Mesendoderm (in vitro differentiated cells): ENCODE measurements around the gene XXYLT1.

Source experiments
- DNase-seq: peaks from one replicate; pipeline ENCODE4 v3.0.0; 2013
- H2AK5ac ChIP-seq: 2 replicates; pipeline ENCODE4 v1.6.1; 2013; ENCODE audit warnings: low read length, inconsistent platforms
- H2BK120ac ChIP-seq: 2 replicates; pipeline ENCODE4 v1.6.1; 2013; ENCODE audit warnings: low read depth, mild to moderate bottlenecking, low read length, moderate library complexity, mixed read lengths
- H2BK15ac ChIP-seq: replicated peaks from 2 replicates; pipeline ENCODE4 v1.6.1; 2013; ENCODE audit warnings: low read depth, mild to moderate bottlenecking, moderate library complexity
- H2BK5ac ChIP-seq: 2 replicates; pipeline ENCODE4 v1.6.1; 2013; ENCODE audit warnings: low read length, inconsistent platforms
- H3K18ac ChIP-seq: 2 replicates; pipeline ENCODE4 v1.6.1; 2013; ENCODE audit warnings: mild to moderate bottlenecking, low read length, mixed read lengths
- H3K23ac ChIP-seq: one replicate; pipeline ENCODE4 v1.6.1; 2013; ENCODE audit warnings: low read length
- H3K27ac ChIP-seq: 2 replicates; pipeline ENCODE4 v1.5.1; 2013; ENCODE audit warnings: low read depth, mild to moderate bottlenecking, inconsistent platforms, low read length, moderate library complexity
- H3K27me3 ChIP-seq: 2 replicates; pipeline ENCODE4 v1.6.1; 2013; ENCODE audit warnings: low read length, control low read depth, mild to moderate bottlenecking, inconsistent platforms; ENCODE audit not compliant: insufficient read depth, poor library complexity
- H3K36me3 ChIP-seq: 2 replicates; pipeline ENCODE4 v1.6.1; 2013; ENCODE audit warnings: low read length, inconsistent platforms; ENCODE audit not compliant: control insufficient read depth, insufficient read depth
- H3K4ac ChIP-seq: one replicate; pipeline ENCODE4 v1.6.1; 2013; ENCODE audit warnings: low read depth, mild to moderate bottlenecking, low read length, moderate library complexity
- H3K4me1 ChIP-seq: 2 replicates; pipeline ENCODE4 v1.6.1; 2013; ENCODE audit warnings: low read depth, low read length, inconsistent platforms; ENCODE audit not compliant: control insufficient read depth
- H3K4me2 ChIP-seq: 2 replicates; pipeline ENCODE4 v1.6.1; 2013; ENCODE audit warnings: low read length
- H3K4me3 ChIP-seq: 2 replicates; pipeline ENCODE4 v1.5.1; 2013; ENCODE audit warnings: mild to moderate bottlenecking, low read length
- H3K56ac ChIP-seq: one replicate; pipeline ENCODE4 v1.6.1; 2013; ENCODE audit warnings: low read length
- H3K79me1 ChIP-seq: 2 replicates; pipeline ENCODE4 v1.6.1; 2013; ENCODE audit warnings: low read length, inconsistent platforms
- H3K79me2 ChIP-seq: 2 replicates; pipeline ENCODE4 v1.6.1; 2013; ENCODE audit warnings: mild to moderate bottlenecking, low read length; ENCODE audit not compliant: control insufficient read depth, insufficient read depth
- H3K9ac ChIP-seq: 2 replicates; pipeline ENCODE4 v1.6.1; 2013; ENCODE audit warnings: low read length, inconsistent platforms
- H4K5ac ChIP-seq: one replicate; pipeline ENCODE4 v1.6.1; 2013; ENCODE audit warnings: low read length
- H4K8ac ChIP-seq: one replicate; pipeline ENCODE4 v1.6.1; 2013; ENCODE audit warnings: low read depth, mild to moderate bottlenecking, control low read depth, low read length, moderate library complexity
- WGBS: extraction: QIAGEN DNeasy Blood & Tissue Kit; methylation state at CpG from one replicate; pipeline ENCODE4 v1.1.7; 2013; ENCODE audit warnings: low lambda C conversion rate, missing lambda C conversion rate; ENCODE audit not compliant: insufficient coverage; ENCODE audit errors: extremely low coverage; 5-methylcytosine and 5-hydroxymethylcytosine counted together

The XXYLT1 gene

DNA sequence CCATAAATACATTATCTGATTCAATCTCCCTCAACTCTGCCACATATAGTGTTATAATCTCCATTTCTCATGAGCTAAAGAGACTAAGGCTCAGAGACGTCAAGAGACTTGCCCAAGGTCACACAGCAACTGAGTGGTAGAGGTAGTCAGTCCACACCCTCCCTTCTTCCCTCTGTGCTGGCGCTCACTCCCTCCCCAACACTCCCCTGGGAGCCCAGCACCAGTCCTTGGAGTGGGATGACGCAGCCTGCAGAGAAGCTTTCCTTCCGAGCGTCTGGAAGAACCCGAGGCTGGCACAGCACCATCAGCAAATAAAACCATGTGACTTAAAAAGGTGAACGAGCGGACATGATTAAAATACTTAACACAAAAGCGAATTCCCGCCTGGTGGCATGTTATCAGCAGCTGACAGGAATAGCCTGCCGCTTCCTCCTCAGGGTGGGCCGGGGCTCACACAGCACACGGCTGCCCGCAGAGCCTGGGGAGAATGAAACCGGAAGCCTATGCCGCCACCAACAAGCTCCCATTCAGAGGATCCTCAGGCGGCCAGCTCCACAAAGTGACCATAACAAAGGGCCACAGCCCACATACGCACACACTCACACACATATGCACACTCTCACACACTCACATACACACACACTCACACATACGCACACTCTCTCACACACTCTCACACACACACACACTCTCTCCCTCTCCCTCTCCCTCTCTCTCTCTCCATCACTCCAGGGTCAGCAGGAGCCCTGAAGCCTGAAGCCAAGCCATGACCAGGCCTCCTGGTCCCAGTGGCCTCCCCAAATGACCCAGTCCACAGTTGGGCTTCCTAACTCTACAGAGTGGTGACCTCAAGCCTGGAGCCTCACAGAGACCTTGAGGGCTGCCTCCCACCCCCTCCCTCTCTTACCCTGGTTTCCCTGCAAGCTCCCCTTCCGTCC, 120.5 kb downstream of the XXYLT1 start:
- Histone ChIP-seq H2BK5ac (peak overlapping the region; percentile 70), H3K56ac (peak overlapping the region; percentile 86), H3K4me1 (peaks cover 24% of the 10 kb centered on the region), H2AK5ac (peak overlapping the region; percentile 57), H3K9ac (peak overlapping the region; percentile 33), H3K27me3 (no peaks in the 10 kb centered on the region), H3K79me1 (peaks cover 9% of the 10 kb centered on the region), H2BK15ac (no peak overlapping the region), H3K4ac (no peak overlapping the region), H3K18ac (peak overlapping the region; percentile 5), H4K8ac (no peak overlapping the region), H3K4me3 (no peak overlapping the region), H3K4me2 (peak overlapping the region; percentile 19), H3K23ac (peak overlapping the region; percentile 7), H3K79me2 (no peaks in the 10 kb centered on the region), H2BK120ac (peak overlapping the region; percentile 8), H3K36me3 (no peaks in the 10 kb centered on the region), H4K5ac (no peak overlapping the region), H3K27ac (peak overlapping the region; percentile 81)
- DNase-seq, result peak; percentile 93
- 100% methylated on average over 1 of the region's 20 CpGs for WGBS

DNA sequence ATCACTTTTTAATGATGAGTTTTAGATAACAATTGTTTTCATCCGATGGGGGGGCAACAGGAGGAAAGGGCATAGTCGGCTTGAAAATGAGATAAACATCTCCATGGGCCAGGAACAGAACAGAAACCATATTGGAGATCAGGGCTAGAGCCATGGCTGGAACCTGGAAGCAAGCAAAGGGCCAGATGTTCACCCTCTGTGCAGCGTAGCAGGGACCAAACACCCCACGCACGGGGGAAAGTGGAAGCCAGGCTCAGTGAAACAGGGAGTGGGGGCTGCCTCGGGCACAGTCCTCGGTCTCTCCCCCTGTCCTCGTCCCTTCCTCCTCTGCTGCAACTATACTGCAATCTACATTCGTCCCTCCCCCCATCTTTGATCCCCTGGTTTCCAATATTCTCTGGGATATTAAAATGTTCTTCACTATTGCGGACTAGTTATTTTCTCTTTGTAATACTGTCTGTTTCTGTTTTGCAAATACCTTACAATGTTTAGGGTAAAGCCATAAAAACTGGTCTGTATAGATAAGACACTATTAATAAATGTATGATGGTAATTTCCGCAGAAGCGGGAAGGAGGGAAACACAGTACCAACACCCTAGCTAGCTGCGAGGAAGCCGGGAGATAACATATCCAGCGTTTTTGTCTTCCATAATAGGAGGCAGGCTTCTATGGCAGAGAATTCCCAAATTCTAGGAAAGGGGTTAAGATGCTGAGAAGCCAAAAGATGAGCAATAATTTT, 121.5 kb downstream of the XXYLT1 start:
- Histone ChIP-seq H3K4me2 (no peak overlapping the region), H3K27me3 (no peaks in the 10 kb centered on the region), H3K27ac (no peak overlapping the region), H4K8ac (no peak overlapping the region), H4K5ac (no peak overlapping the region), H3K9ac (no peak overlapping the region), H2BK120ac (no peak overlapping the region), H3K23ac (no peak overlapping the region), H3K18ac (no peak overlapping the region), H2BK5ac (no peak overlapping the region), H3K79me1 (peaks cover 9% of the 10 kb centered on the region), H3K4me3 (no peak overlapping the region), H3K4me1 (peaks cover 17% of the 10 kb centered on the region), H2AK5ac (peak overlapping the region; percentile 24), H3K56ac (peak overlapping the region; percentile 40), H3K79me2 (no peaks in the 10 kb centered on the region), H2BK15ac (no peak overlapping the region), H3K4ac (no peak overlapping the region), H3K36me3 (no peaks in the 10 kb centered on the region)
- WGBS, result no CpG with 5 or more reads among the region's 15 CpGs
- no peak for DNase-seq

DNA sequence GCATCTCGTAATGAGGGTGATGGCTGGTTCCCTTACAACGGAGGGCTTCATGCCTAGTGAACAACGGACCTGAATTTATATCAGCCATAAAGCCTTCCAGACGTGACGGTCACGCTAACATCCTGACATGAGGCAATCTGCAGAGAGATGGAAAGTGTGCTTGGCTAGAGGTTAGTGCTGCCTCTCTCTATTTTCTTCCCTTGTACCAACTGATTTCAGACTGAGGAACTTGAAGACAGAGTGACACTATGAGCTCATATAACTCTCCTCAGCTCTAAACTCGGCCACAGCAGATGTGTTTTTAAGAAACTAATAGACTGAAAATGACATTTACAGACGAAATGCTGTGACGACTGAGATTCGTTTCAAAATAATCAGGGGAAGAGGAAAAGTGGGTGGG, 122.4 kb downstream of the XXYLT1 start:
- H2BK5ac ChIP-seq, result no peak overlapping the region
- H3K79me2 ChIP-seq, result no peaks in the 10 kb centered on the region
- DNase-seq, result no peak
- no peak overlapping the region for H2BK120ac ChIP-seq
- peaks cover 9% of the 10 kb centered on the region for H3K79me1 ChIP-seq
- H3K23ac ChIP-seq, result no peak overlapping the region
- H3K56ac ChIP-seq, result peak overlapping the region; percentile 11
- no peak overlapping the region for H4K8ac ChIP-seq
- H3K27ac ChIP-seq, result no peak overlapping the region
- no CpG with 5 or more reads among the region's 10 CpGs for WGBS
- no peaks in the 10 kb centered on the region for H3K27me3 ChIP-seq
- no peak overlapping the region for H3K9ac ChIP-seq
- no peak overlapping the region for H4K5ac ChIP-seq
- H3K4me3 ChIP-seq, result no peak overlapping the region
- H3K36me3 ChIP-seq, result no peaks in the 10 kb centered on the region
- no peak overlapping the region for H2BK15ac ChIP-seq
- peaks cover 13% of the 10 kb centered on the region for H3K4me1 ChIP-seq
- H2AK5ac ChIP-seq, result no peak overlapping the region
- no peak overlapping the region for H3K18ac ChIP-seq
- no peak overlapping the region for H3K4me2 ChIP-seq
- H3K4ac ChIP-seq, result no peak overlapping the region

DNA sequence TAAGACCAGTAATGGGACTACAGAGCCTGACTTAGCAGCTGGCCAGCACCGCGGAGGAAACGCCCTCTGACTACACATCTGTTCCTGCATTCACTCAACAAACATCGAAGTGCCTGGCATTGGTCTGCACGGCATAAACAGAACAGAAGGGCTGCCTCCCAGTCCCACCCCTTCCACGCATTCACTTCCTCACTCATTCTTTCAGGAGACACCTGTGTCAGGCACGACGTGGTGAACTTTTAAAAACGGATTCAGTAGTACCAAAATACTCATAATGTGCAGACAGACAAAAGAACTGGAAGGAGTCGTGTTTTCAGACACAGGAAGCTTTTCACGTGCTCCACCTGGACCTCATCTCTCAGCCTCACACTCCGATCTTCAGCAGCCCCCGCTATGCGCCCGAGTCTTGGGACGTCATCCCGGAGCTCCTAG, 123.3 kb downstream of the XXYLT1 start:
- Histone ChIP-seq H2BK15ac (no peak overlapping the region), H3K27ac (no peak overlapping the region), H3K9ac (no peak overlapping the region), H3K27me3 (no peaks in the 10 kb centered on the region), H3K4me2 (no peak overlapping the region), H2AK5ac (peak overlapping the region; percentile 14), H4K5ac (no peak overlapping the region), H3K18ac (no peak overlapping the region), H3K56ac (no peak overlapping the region), H3K4me3 (no peak overlapping the region), H3K4me1 (peaks cover 12% of the 10 kb centered on the region), H4K8ac (no peak overlapping the region), H3K4ac (no peak overlapping the region), H3K79me2 (no peaks in the 10 kb centered on the region), H2BK120ac (no peak overlapping the region), H3K36me3 (no peaks in the 10 kb centered on the region), H2BK5ac (no peak overlapping the region), H3K79me1 (peaks cover 9% of the 10 kb centered on the region), H3K23ac (no peak overlapping the region)
- no peak for DNase-seq
- WGBS, result no CpG with 5 or more reads among the region's 17 CpGs

DNA sequence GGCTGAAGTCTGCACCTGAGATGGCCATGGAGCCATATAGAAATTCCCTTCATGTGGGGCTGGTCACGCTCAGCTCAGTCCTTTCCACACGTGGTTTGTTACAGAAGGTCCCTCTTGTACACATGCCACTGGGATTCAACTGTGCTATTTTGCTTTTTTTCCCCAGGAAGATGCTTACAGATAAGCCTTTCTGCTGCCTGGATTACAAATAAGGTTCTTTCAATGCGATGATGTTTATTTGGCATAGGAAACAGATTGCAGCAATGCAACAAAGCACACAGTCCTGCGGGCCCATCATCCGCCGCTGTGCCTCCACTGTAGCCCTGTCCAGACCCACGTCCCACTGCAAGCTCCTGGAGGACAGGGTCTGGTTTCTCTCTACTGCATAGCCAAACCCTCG, 124.8 kb downstream of the XXYLT1 start:
- H2BK120ac ChIP-seq, result no peak overlapping the region
- H3K4me2 ChIP-seq, result no peak overlapping the region
- H4K8ac ChIP-seq, result no peak overlapping the region
- WGBS, result no CpG with 5 or more reads among the region's 8 CpGs
- H3K4me3 ChIP-seq, result no peak overlapping the region
- no peaks in the 10 kb centered on the region for H3K36me3 ChIP-seq
- H4K5ac ChIP-seq, result no peak overlapping the region
- H3K79me1 ChIP-seq, result peaks cover 9% of the 10 kb centered on the region
- no peak overlapping the region for H3K9ac ChIP-seq
- H3K79me2 ChIP-seq, result no peaks in the 10 kb centered on the region
- peaks cover 9% of the 10 kb centered on the region for H3K4me1 ChIP-seq
- H3K18ac ChIP-seq, result no peak overlapping the region
- H2BK5ac ChIP-seq, result no peak overlapping the region
- no peaks in the 10 kb centered on the region for H3K27me3 ChIP-seq
- no peak overlapping the region for H2BK15ac ChIP-seq
- no peak overlapping the region for H2AK5ac ChIP-seq
- H3K4ac ChIP-seq, result no peak overlapping the region
- no peak overlapping the region for H3K56ac ChIP-seq
- no peak overlapping the region for H3K23ac ChIP-seq
- no peak for DNase-seq
- no peak overlapping the region for H3K27ac ChIP-seq
